ENCODE data around the gene MRPL32.

MRPL32 gene

GRCh38 chr7:42924223-42924838 lies 7.8 kb upstream of the MRPL32 start:
- no peak for TF ChIP-seq EZH2 (IDR thresholded peaks at IDR 0.05; ENCODE audit: borderline replicate concordance, low read depth, low read length, severe bottlenecking)
- peaks cover 17% of the 10 kb centered on the region for H3K4me1 ChIP-seq (ENCODE audit: insufficient read depth, low read length)

GRCh38 chr7:42925630-42926029 lies 6.5 kb upstream of the MRPL32 start:
- H3K79me2 ChIP-seq (ENCODE audit: insufficient read depth, low read length): peaks cover 66% of the 10 kb centered on the region
- no peak overlapping the region for H2AFZ ChIP-seq (ENCODE audit: low read depth, low read length)
- H3K27ac ChIP-seq (ENCODE audit: low read length): no peak overlapping the region
- H3K9me3 ChIP-seq (ENCODE audit: insufficient read depth, low read length, severe bottlenecking): no peaks in the 10 kb centered on the region
- peak overlapping the region; percentile 31; the same call in 1 of the 2 replicates for H3K4me2 ChIP-seq (ENCODE audit: insufficient read depth, low read length)
- no peak for ATAC-seq (ENCODE audit: insufficient read depth, low read depth)
- no peak for TF ChIP-seq CTCF (IDR thresholded peaks at IDR 0.05; ENCODE audit: borderline replicate concordance, extremely low read depth, low read length, poor library complexity, severe bottlenecking)
- TF ChIP-seq EZH2 (IDR thresholded peaks at IDR 0.05; ENCODE audit: borderline replicate concordance, low read depth, low read length, severe bottlenecking): no peak
- H3K9ac ChIP-seq (ENCODE audit: low read depth, low read length): no peak overlapping the region
- H3K4me3 ChIP-seq (ENCODE audit: low read depth in 1 of 2, low read length in 2 of 2): no peak overlapping the region
- no peak for DNase-seq
- H3K4me1 ChIP-seq (ENCODE audit: insufficient read depth, low read length): peaks cover 30% of the 10 kb centered on the region
- H4K20me1 ChIP-seq (ENCODE audit: insufficient read depth, low read length): peaks cover 47% of the 10 kb centered on the region; the same call in 1 of the 2 replicates
- no peaks in the 10 kb centered on the region for H3K27me3 ChIP-seq (ENCODE audit: insufficient read depth, low read length, poor library complexity)
- H3K36me3 ChIP-seq (ENCODE audit: insufficient read depth, low read length): peaks cover 86% of the 10 kb centered on the region

More at GRCh38 chr7:42924223-42924838, 7.8 kb upstream of the MRPL32 start:
- no peak overlapping the region for H3K4me2 ChIP-seq (ENCODE audit: insufficient read depth, low read length)
- H2AFZ ChIP-seq (ENCODE audit: low read depth, low read length): no peak overlapping the region
- H3K4me3 ChIP-seq (ENCODE audit: low read depth in 1 of 2, low read length in 2 of 2): no peak overlapping the region
- H3K79me2 ChIP-seq (ENCODE audit: insufficient read depth, low read length): peaks cover 58% of the 10 kb centered on the region
- peaks cover 93% of the 10 kb centered on the region for H3K36me3 ChIP-seq (ENCODE audit: insufficient read depth, low read length)
- H3K27me3 ChIP-seq (ENCODE audit: insufficient read depth, low read length, poor library complexity): no peaks in the 10 kb centered on the region
- DNase-seq (no peak), ATAC-seq (ENCODE audit: insufficient read depth, low read depth) (no peak)
- peaks cover 36% of the 10 kb centered on the region; the same call in 1 of the 2 replicates for H4K20me1 ChIP-seq (ENCODE audit: insufficient read depth, low read length)
- H3K27ac ChIP-seq (ENCODE audit: low read length): no peak overlapping the region
- no peaks in the 10 kb centered on the region for H3K9me3 ChIP-seq (ENCODE audit: insufficient read depth, low read length, severe bottlenecking)
- no peak overlapping the region for H3K9ac ChIP-seq (ENCODE audit: low read depth, low read length)

DNA sequence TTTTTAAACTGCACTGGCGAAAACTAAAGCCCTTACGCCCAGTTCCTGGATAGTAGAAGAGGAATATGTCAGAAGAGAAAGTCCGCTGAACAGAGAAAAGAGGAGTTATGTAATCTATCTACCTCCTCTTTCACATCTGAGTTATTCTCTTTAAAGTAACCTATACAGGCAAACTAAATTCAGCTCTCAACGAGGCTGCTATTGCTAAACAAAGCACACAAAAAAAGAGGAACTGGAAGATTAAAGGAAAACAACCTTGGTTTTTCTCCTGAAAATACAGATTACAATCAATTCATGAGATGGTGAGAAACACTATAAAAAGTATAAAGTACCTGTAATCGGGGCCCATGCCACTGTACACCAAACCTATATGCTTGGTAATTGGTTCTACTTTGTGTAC lies 6.0 kb upstream of the MRPL32 start:
- peaks cover 68% of the 10 kb centered on the region for H3K79me2 ChIP-seq (ENCODE audit: insufficient read depth, low read length)
- no peak overlapping the region for H3K4me3 ChIP-seq (ENCODE audit: low read depth in 1 of 2, low read length in 2 of 2)
- DNase-seq (no peak), ATAC-seq (ENCODE audit: insufficient read depth, low read depth) (no peak)
- H3K27ac ChIP-seq (ENCODE audit: low read length): no peak overlapping the region
- no peaks in the 10 kb centered on the region for H3K9me3 ChIP-seq (ENCODE audit: insufficient read depth, low read length, severe bottlenecking)
- H4K20me1 ChIP-seq (ENCODE audit: insufficient read depth, low read length): peaks cover 53% of the 10 kb centered on the region; the same call in 1 of the 2 replicates
- H3K4me1 ChIP-seq (ENCODE audit: insufficient read depth, low read length): peaks cover 35% of the 10 kb centered on the region
- H3K36me3 ChIP-seq (ENCODE audit: insufficient read depth, low read length): peaks cover 81% of the 10 kb centered on the region
- no peak for TF ChIP-seq CTCF (IDR thresholded peaks at IDR 0.05; ENCODE audit: borderline replicate concordance, extremely low read depth, low read length, poor library complexity, severe bottlenecking)
- TF ChIP-seq EZH2 (IDR thresholded peaks at IDR 0.05; ENCODE audit: borderline replicate concordance, low read depth, low read length, severe bottlenecking): no peak
- H3K9ac ChIP-seq (ENCODE audit: low read depth, low read length): no peak overlapping the region
- H3K4me2 ChIP-seq (ENCODE audit: insufficient read depth, low read length): no peak overlapping the region
- no peaks in the 10 kb centered on the region for H3K27me3 ChIP-seq (ENCODE audit: insufficient read depth, low read length, poor library complexity)
- no peak overlapping the region for H2AFZ ChIP-seq (ENCODE audit: low read depth, low read length)

DNA sequence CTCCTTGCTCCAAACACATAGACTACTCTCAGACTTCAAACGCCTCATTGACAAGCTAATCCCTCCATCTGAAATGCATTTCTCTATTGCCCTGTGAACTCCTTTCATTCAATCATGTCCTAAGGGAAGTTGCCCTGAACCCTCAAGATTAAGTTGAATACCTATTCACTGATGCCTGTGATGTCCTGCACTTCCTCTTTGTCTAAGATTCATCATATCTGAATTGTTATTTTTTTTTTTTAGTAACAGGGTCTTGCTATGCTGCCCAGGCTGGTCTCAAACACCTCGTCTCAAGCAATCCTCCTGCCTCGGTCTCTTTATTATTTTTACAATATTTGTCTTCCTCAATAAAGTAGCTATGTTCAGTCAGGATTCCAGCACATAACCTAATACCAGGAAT lies 3.4 kb upstream of the MRPL32 start:
- H3K27me3 ChIP-seq (ENCODE audit: insufficient read depth, low read length, poor library complexity): no peaks in the 10 kb centered on the region
- peaks cover 56% of the 10 kb centered on the region for H3K36me3 ChIP-seq (ENCODE audit: insufficient read depth, low read length)
- H3K9me3 ChIP-seq (ENCODE audit: insufficient read depth, low read length, severe bottlenecking): no peaks in the 10 kb centered on the region
- H3K4me1 ChIP-seq (ENCODE audit: insufficient read depth, low read length): peaks cover 44% of the 10 kb centered on the region
- no peak for ATAC-seq (ENCODE audit: insufficient read depth, low read depth)
- H3K79me2 ChIP-seq (ENCODE audit: insufficient read depth, low read length): peaks cover 92% of the 10 kb centered on the region
- 0 out of 4 replicates have a peak overlapping the region, but pooled peaks of 1 of the 2 experiments have one; percentile 21 for H3K4me3 ChIP-seq (ENCODE audit: low read depth in 1 of 2, low read length in 2 of 2)
- no peak overlapping the region for H3K27ac ChIP-seq (ENCODE audit: low read length)
- H3K4me2 ChIP-seq (ENCODE audit: insufficient read depth, low read length): peak overlapping the region; percentile 87; the same call in 1 of the 2 replicates
- H2AFZ ChIP-seq (ENCODE audit: low read depth, low read length): no peak overlapping the region
- no peak overlapping the region for H3K9ac ChIP-seq (ENCODE audit: low read depth, low read length)
- H4K20me1 ChIP-seq (ENCODE audit: insufficient read depth, low read length): peaks cover 55% of the 10 kb centered on the region
- no peak for TF ChIP-seq CTCF (IDR thresholded peaks at IDR 0.05; ENCODE audit: borderline replicate concordance, extremely low read depth, low read length, poor library complexity, severe bottlenecking)
- DNase-seq: no peak
